ENCODE measurements around the gene NBAS.

Gene NBAS

DNA sequence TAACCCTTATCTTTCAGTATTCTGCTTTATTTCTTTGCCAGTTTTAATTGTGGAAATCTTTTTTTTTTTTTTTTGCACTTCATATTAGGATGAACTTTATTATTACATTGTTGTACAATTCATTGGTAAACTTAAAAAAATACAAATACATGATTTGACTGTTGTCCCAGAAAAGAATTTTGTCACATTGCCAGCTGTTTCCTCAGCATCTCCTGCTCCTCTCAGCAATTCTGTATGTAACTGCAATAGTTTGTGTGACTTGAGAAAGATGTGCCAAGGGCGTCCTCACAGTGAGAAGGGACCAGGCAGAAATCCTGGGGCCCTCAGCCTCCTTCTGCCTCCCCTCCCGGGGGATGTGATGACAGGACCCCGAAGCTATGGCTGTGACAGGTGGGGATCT lies 254.4 kb downstream of the NBAS start:
- no peak for DNase-seq (ENCODE audit: low read depth in 2 of 2)

DNA sequence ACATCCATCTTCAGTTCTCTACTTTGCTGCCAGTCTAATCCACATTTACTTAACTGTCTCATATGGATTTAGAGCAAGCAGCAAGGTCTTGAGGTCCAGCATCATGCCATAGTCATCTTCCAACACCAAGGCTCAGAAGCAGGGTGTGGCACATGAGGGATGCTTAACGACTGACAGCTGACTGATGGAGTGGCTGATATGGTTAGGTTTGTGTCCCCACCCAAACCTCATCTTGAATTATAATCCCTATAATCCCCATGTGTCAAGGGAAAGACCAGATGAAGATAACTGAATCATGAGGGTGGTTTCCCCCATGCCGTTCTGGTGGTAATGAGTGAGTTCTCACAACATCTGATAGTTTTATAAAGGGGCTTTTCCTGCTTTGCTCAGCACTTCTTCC lies 257.3 kb downstream of the NBAS start:
- DNase-seq (ENCODE audit: low read depth in 2 of 2), result no peak

DNA sequence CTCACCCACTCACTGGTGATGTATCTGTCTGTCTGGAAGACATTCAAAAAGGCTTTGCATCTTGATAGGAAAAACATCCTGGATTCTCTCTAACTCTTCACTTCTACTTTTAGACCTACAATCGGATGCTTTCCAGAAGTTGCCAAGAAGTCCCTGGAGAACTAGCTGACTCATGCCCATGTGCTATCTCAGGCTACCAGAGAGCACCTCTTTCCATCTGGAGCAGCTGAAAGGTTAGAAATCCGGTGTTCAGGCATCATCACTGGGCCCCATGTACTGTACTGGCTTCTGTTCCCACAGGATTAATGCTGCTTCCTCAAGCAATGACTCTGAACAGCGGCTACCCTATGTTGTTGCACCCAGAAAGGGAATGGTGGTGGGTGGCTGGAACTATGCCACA lies 259.0 kb downstream of the NBAS start:
- no peak for DNase-seq (ENCODE audit: low read depth in 2 of 2)

DNA sequence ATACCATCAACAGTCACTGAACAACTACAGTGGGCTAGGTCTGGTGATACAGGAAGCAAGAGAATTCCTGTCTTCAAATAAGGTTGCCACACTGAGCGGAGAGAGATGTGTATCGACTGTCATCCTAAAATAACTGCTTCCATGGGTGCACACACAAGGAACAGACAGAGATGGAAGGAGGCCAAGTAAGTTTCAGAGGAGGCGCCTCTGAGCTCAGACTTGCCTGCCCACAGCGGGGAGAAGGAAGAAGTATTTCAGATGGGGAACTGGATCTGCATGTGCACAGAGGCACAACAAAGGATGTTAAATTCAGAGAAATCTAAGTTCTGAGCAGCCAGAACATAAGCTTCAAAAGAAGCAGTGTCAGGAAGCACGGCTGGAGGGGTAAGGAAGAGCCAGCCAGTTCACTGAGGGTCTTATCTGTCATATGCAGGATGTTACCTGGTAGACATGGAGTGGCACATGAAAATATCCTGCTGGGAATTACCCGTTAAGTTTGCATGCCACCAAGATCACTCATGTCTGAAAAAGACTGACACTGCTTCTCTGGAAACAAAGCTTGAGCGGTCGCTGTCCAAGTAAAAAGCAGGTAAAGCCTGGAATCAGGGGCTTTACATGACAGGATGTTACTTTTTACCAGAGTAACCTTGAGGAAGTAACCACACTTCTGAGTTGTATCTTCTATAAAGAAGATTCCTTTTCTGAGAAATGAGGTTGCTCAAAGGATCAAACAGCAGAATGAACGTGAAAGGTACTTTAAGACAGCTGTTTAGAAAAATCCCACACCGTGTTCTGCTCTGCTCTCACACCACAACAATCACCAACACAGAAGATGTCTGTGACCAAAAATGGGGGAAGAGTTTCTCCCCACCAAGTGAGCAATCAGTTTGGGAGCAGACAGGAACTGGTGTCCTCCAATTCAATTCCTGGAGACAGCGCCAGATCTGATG lies 260.2 kb downstream of the NBAS start:
- no peak for DNase-seq (ENCODE audit: low read depth in 2 of 2)

DNA sequence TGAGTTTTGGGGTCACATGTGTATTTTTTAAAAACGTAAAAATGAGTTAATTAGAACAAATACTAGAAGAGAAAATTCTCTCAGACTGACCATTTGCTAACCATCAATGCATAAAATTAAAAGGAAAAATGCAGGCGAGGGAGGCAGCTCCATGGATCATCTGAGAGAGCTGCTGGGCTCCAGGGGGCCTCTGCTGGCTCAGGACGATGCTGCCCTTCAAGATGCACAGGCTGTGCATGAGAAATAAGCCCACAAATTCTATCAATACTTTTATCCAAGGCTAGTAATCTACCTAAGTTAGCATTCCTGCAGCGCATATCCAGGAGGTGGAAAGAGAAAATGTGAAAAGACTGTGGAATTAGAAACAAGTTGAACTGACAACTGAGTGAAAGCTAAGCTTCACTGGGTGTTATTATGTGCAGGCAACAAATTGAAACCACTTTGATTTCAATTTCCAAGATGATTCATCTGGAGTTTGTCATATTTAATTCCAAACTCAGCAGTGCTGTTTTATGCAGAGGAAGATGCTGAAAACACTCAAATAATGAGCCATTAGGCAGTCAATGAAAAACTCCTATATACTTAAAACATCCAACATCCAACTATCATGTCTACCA lies 261.1 kb downstream of the NBAS start:
- DNase-seq (ENCODE audit: low read depth in 2 of 2), result no peak

DNA sequence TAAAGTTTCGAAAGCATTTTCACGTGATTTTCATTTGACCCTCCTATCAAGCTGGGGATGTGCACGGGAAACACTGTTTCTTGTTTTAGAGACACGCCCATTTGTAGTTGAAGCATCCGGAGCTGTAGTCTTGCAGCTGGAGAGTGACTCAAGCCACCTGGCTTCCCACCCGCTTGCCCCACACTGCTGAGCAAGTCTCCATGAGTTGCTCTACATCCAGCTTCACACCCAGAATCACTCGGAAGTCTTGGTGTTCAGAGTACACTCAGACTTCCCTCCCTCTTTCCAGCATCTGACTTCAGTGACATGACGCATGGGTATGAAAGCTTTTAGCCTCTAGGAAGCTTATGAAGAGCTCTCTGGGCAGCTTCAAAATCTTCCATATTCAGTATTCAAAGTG lies 262.4 kb downstream of the NBAS start:
- DNase-seq (ENCODE audit: low read depth in 2 of 2), result no peak

DNA sequence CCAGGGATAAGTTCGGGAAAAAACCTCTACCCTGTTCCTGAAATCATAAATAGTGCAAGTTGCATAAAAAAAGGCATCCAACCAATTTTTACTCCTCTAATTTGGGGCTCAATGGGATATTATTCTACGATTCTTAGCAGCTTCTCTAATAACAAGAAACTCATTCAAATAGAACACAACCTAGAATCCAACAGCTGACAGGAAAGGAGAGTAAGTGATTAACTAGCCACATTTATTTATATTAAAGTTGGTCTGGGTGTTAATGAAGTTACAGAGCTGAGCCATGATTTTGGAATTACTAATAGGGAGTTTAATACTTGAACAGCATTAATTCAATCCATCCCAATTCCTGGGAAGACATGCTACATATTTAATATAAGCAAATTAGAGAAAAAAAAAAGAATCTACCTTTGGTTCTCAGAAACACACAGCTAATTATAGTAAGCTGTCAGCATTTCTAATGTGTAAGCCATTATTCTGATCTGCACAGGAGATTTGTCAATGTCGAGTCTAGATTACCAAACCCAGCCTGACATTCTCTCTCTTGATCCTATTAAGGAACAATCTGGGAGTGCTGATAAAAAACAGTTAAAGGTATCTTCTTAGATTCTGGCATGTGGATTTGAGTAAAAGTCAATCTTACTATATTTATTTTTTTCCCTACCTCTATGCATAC lies 267.7 kb downstream of the NBAS start:
- no peak for DNase-seq (ENCODE audit: low read depth in 2 of 2)

DNA sequence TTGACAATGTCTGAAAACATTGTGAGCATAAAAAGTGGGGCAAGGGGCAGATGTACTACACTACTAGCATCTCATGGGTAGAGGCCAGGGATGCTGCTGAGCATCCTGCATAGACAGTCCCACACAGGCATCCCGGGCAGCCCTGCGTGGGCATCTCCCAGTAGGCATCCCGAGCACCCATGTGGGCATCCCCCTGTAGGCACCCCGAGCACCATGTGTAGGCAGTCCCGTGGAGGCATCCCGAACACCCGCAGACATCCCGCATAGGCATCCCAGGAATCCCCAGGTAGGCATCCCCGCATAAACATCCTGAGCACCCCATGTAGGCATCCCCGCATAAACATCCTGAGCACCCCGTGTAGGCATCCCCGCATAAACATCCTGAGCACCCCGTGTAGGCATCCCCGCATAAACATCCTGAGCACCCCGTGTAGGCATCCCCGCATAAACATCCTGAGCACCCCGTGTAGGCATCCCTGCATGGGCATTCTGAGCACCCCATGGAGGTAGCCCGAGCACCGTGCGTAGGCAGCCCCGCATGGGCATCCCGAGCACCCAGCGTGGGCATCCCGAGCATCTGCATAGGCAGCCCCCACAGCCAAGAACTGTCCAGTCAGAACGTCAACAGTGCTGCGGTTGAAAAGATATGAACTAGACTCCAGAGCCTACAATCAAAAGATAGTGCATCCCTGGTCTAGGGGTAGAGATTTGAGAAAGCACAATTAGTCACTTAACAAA lies 273.5 kb downstream of the NBAS start:
- DNase-seq (ENCODE audit: low read depth in 2 of 2), result no peak

DNA sequence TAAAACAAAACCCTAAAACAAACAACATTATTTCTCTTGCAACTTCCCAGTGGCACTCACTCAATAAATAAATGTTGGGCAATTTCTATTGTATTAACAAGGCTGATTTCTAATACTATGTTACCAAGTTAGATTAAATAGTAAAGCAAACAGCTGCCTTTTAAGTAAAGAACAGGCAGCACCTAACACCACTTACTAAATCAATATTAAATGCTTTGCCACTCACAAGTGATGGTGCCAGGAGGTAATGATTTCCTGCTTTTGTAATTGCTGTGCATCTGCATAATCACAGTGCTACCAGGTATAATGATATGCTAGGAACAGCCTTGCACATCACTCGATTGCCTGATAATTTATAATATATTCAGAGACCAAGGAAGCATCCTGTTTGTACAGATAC lies 276.5 kb downstream of the NBAS start:
- DNase-seq (ENCODE audit: low read depth in 2 of 2), result no peak

DNA sequence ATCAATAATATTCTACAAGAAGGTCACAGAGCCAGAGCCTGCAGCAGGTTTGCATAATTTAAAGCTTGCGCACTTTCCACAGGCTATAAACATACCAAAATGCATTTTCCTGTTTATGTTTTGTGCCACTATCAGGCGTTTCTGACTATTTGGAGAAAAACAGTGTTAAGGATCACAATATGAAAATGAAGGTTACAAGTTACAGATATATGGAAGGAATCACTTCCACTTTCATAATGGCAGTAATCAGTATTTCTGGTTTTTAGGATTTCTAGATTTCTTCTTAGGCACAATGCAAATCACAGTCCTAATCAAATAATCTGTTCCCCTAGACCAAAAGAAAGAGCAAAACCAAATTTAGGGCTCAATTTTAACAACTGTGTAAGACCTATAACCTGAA lies 279.5 kb downstream of the NBAS start:
- no peak for DNase-seq (ENCODE audit: low read depth in 2 of 2)

DNA sequence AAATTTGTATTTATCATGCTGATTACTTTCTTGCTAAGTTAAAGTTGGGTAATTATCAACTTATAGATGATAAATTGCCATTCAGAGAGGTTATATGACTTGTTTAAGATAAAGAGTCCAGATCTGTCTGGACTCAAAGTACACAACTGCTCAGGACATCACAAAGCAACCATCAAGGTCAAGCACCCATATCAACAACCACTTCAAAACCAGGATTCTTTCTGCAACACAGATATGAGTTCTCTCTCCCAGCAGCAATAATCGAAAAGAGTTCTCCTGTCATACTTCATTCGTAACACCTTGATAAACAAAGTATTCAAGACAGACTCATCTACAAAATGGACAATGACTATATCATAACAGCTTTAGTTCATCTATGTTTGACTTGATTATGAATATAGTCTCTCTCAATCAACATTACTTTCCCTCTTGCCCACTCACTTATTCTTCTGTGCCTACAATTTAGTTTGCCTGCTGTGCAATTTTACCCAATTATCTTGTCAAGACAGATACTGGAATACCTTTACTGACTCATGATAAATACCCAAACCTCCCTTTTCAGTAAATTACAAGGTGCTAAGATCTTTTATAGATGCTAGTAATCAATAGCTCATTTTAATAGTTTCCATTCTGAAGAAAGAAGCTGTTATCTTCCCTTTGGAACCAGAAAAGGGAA lies 281.8 kb downstream of the NBAS start:
- DNase-seq (ENCODE audit: low read depth in 2 of 2), result no peak

DNA sequence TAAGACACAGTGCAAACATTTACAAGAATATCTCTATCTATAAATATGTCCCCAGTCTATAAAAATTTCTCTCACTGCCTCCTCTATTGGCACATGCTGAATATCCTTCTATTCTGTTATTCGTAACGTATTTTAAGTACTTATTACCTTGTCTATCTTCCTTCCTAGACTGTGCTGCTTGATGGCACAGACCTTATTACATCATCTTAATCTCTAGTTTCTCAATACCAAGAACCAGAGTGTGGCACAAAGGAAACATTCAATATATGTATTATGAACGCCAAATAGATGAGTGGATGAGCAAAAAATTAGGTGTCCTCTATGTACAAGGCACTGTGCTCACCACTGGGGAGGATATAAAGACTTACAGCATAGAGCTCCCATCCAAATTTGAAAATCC lies 282.8 kb downstream of the NBAS start:
- DNase-seq (ENCODE audit: low read depth in 2 of 2), result no peak

DNA sequence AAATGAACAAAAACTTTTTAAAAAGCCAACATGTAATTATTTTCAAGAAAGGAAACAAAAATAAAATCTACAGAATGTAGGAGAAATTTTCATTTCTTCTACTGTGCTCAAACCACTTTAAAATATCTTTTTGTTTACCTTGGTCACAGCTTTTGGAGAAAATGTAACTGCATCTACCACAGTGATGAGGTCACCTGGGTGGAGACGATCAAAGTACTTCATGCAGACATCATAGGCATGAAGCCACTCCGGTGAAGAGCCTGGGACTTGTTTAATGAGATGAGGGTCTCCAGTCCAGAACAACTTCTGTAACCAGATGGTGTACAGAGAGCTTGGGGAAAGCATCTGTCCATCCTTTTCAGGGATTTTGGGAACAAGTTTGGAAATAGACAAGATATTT lies 285.8 kb downstream of the NBAS start:
- no peak for DNase-seq (ENCODE audit: low read depth in 2 of 2)

DNA sequence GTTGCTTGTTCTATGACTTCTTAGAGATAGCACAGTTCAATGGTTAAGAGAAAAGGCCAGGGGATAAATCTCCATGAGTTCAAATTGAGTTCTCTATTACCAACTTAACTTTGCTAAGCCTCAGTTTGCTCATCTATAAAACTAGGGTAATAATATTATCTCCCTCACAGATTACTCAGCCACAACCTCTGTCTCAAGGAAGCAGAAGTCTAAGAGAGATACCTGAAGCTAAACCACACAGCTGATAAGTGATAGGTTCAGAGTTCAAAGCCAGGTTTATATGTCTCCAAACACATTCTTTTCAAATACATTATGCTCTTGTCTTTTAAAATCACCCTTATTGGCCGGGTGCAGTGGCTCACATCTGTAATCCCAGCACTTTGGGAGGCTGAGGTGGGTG lies 287.7 kb downstream of the NBAS start:
- no peak for DNase-seq (ENCODE audit: low read depth in 2 of 2)

DNA sequence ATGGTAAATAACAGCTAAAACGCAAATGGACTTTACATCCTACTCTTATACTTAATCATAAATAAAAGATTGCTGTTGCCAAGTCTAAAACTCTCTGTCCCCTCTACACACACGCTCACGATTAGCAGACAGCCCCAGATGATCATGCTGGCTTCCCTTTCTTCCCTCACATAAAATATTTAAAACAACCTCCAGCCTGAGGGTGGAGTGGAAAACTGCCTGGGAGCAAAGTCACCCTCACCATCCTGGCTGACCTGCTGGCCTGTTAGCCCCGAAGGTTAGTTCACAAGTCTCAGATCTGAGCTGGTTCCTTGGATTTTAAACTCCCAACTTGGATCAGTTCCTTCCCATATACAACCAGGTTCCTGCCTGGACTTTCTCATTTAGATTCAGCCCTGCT lies 288.2 kb downstream of the NBAS start:
- no peak for DNase-seq (ENCODE audit: low read depth in 2 of 2)

DNA sequence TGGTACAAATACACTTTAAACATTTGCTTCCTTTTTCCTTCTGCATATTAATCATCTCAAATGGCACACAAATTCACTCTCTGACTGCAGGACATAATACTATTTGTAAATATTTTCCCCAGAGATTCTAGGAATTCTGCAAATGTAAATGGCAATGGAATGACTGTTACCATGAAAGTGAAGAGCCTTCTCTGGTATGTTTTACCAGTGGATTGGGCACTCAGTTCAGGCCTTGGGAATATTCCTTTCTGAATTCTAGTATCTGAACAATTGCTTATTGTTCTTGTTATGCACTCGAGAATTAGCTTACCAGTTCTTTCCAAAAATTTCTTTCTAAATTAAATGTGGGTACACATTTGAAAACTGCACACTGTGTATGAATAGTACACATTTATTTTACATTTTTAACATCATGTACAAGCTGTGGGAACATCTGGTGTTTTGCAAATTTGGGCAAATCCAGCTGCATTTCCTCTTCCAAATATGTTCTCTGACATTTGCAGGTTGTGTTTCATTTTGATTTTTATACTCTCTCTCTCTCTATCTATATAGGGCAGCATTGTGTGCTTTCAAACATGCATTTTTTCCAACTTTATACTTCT lies 289.1 kb downstream of the NBAS start:
- no peak for DNase-seq (ENCODE audit: low read depth in 2 of 2)

DNA sequence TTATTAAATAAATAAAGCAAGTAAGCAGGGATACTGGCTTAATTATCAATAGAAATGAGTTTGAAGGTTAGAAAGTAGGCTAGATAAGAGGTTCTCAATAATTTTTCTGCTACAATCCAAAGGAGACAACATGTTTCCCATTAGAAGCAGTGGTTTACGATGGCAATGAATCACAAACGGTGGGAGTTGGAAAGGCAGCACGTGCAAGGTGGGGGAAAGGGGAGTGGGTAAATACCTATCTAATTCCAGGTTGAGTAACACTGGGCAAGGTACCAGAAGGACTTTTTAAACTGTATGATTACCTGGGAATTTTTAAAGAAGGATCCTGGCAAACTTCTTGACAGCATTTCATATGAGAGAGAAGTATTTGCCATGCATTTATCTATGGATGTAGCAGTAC lies 289.9 kb downstream of the NBAS start:
- no peak for DNase-seq (ENCODE audit: low read depth in 2 of 2)

DNA sequence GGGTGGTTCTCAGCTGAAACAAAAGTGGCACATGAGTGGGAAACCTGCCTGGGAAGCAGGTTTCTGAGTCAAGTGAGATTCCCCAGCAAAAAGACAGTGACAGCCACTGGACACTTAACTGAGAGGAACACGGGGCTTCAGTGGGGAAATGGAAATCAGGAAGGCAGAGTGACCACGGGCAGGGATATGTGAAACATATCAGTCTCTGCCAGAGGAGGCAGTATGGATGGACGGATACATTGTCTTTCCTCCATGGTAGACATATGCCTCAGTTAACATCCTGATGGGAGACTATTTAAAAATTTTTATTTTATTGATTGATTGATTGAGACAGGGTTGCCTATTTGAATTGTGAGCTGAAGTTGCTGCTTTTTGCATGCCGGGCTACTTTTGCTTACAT lies 292.1 kb downstream of the NBAS start:
- no peak for DNase-seq (ENCODE audit: low read depth in 2 of 2)

DNA sequence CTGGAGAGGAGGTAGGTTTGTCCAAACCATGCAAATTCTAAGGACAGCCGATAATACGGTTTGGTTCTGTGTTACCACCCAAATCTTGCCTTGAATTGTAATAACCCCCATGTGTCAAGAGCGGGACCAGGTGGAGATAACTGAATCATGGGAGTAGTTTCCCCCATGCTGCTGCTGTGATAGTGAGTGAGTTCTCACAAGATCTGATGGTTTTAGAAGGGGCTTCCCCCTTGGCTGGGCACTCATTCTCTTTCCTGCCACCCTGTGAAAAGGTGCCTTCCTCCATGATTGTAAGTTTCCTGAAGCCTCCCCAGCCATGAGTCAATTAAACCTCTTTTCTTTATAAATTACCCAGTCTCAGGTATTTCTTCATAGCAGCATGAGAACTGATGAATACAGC lies 295.2 kb downstream of the NBAS start:
- no peak for DNase-seq (ENCODE audit: low read depth in 2 of 2)

DNA sequence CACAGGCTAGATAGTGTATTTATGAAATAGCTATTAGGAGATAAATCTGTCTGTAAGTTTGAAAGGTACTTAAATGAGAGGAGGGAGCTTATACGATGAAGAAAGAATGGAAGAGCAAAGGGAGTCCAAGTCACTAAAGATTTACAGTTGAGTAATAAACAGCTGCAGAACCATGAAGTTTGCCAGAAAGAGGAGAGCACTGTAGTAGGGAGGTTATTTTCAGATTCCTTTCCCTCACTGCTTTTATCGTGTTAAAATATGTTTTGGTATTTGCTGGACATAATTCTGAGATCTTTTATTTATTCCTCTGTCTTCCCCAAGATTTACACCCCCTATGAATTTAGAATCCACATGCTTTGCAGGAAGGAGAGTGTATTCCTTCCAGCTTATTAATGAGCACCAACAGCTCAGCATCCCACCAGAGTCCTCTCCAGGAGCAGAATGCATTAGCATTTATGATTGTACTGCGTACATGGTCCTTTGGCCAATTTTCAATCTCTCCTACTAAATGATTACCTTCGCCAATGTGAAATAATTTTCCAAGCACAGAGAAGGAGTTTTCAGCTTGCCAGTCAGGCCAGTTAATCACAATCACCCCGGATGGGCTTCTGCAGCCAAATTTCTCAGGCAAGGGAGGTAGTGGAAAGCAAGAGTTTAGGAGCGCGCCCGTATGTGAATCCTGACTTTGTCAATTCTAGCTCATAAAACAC lies 297.0 kb downstream of the NBAS start:
- no peak for DNase-seq (ENCODE audit: low read depth in 2 of 2)

DNA sequence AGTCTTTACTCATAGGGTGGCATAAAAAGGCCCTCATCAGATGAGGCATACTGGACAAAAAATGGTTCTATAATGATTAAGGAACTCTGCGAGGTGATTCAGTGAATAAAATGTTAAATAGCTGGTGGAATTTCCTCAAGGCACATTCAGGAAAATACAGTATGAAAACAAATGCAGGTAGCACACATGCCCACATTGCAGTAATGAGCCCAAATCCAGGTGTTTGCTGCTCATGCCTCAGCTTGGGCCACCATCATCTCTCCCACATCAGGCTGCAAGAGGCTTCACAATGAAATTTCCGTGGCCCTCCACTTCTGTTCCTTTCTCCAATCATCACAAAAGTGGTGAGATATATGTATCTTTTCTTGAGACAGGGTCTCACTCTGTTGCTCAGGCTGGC lies 298.3 kb downstream of the NBAS start:
- no peak for DNase-seq (ENCODE audit: low read depth in 2 of 2)
